ENCODE measurements around the gene HS3ST4. TPM values are rescaled to one million over a fixed set of nuclear protein-coding genes. Genes with fewer than 3 reads are reported as not detected.

The HS3ST4 gene
- total RNA-seq, 6 donors from 2014 or later = 0.13 to 0.44 (median 0.17) TPM; not detected in 3

- H3K4me1 ChIP-seq = peaks cover 0 to 5% (median 1%) of the 10 kb centered on the region in 4 donors
- no peak overlapping the region for H3K4me3 ChIP-seq
- ATAC-seq (ENCODE audit: low FRiP score in 2 of 2) (peak; percentile 57 to 64), DNase-seq (no peak)
- TF ChIP-seq POLR2AphosphoS5 (IDR thresholded peaks at IDR 0.05) (no peak), EP300 (IDR thresholded peaks at IDR 0.05) (no peak), CTCF (IDR thresholded peaks at IDR 0.05) (peak in 5 of 6 experiments; percentile 55 to 66 (median 60))
- no peaks in the 10 kb centered on the region for H3K27me3 ChIP-seq
- no peak overlapping the region for H3K27ac ChIP-seq
- 5 to 8% methylated on average over 6 of the region's 6 CpGs for WGBS, 2 donors
- no peaks in the 10 kb centered on the region for H3K9me3 ChIP-seq
- H3K36me3 ChIP-seq = no peaks in the 10 kb centered on the region
Measured at GRCh38 chr16:25838724-25839186, 147.0 kb downstream of the HS3ST4 start.

GRCh38 chr16:25841761-25842160 lies 150.0 kb downstream of the HS3ST4 start:
- H3K4me3 ChIP-seq = no peak overlapping the region
- no peak overlapping the region for H3K27ac ChIP-seq
- 70% methylated on average over 3 of the region's 3 CpGs for WGBS, 2 donors
- H3K36me3 ChIP-seq = no peaks in the 10 kb centered on the region
- DNase-seq (no peak), ATAC-seq (ENCODE audit: low FRiP score in 2 of 2) (no peak)
- TF ChIP-seq POLR2AphosphoS5 (IDR thresholded peaks at IDR 0.05) = no peak
- TF ChIP-seq CTCF (IDR thresholded peaks at IDR 0.05) = no peak
- TF ChIP-seq POLR2A (IDR thresholded peaks at IDR 0.05) = no peak
- no peak for TF ChIP-seq EP300 (IDR thresholded peaks at IDR 0.05)
- H3K9me3 ChIP-seq = no peaks in the 10 kb centered on the region
- H3K4me1 ChIP-seq = peaks cover 0 to 5% (median 1%) of the 10 kb centered on the region in 4 donors
- H3K27me3 ChIP-seq = no peaks in the 10 kb centered on the region

GRCh38 chr16:25845901-25846300 lies 154.1 kb downstream of the HS3ST4 start:
- 39 to 61% methylated on average over 3 of the region's 3 CpGs for WGBS, 2 donors

GRCh38 chr16:25854141-25854540 lies 162.4 kb downstream of the HS3ST4 start:
- no peak for TF ChIP-seq CTCF (IDR thresholded peaks at IDR 0.05)
- no peak for TF ChIP-seq POLR2A (IDR thresholded peaks at IDR 0.05)
- no peak for TF ChIP-seq POLR2AphosphoS5 (IDR thresholded peaks at IDR 0.05)
- TF ChIP-seq EP300 (IDR thresholded peaks at IDR 0.05) = no peak
- Histone ChIP-seq H3K27me3 (no peaks in the 10 kb centered on the region), H3K4me1 (no peaks in the 10 kb centered on the region), H3K36me3 (no peaks in the 10 kb centered on the region), H3K9me3 (peaks cover 0 to 5% (median 0%) of the 10 kb centered on the region in 4 donors), H3K27ac (no peak overlapping the region), H3K4me3 (no peak overlapping the region)
- 11 to 23% methylated on average over 5 to 6 of the region's 6 CpGs for whole genome bisulfite sequencing, 2 donors
- no peak for ATAC-seq (ENCODE audit: low FRiP score in 2 of 2)
- no peak for DNase-seq

More at GRCh38 chr16:25845901-25846300, 154.1 kb downstream of the HS3ST4 start:
- Histone ChIP-seq H3K36me3 (no peaks in the 10 kb centered on the region), H3K27me3 (no peaks in the 10 kb centered on the region), H3K27ac (no peak overlapping the region), H3K4me3 (no peak overlapping the region), H3K4me1 (no peaks in the 10 kb centered on the region), H3K9me3 (no peaks in the 10 kb centered on the region)
- ATAC-seq (ENCODE audit: low FRiP score in 2 of 2) = no peak
- no peak for DNase-seq
- TF ChIP-seq POLR2A (IDR thresholded peaks at IDR 0.05) (no peak), POLR2AphosphoS5 (IDR thresholded peaks at IDR 0.05) (no peak), EP300 (IDR thresholded peaks at IDR 0.05) (no peak), CTCF (IDR thresholded peaks at IDR 0.05) (no peak)

GRCh38 chr16:25855063-25855462 lies 163.3 kb downstream of the HS3ST4 start:
- 0 to 5% methylated on average over 1 of the region's 1 CpG for WGBS, 2 donors

More at GRCh38 chr16:25855063-25855462, 163.3 kb downstream of the HS3ST4 start:
- no peak for DNase-seq
- Histone ChIP-seq H3K4me1 (no peaks in the 10 kb centered on the region), H3K9me3 (peaks cover 0 to 5% (median 0%) of the 10 kb centered on the region in 4 donors), H3K4me3 (no peak overlapping the region), H3K27ac (no peak overlapping the region), H3K27me3 (no peaks in the 10 kb centered on the region), H3K36me3 (no peaks in the 10 kb centered on the region)
- TF ChIP-seq EP300 (IDR thresholded peaks at IDR 0.05) (no peak), CTCF (IDR thresholded peaks at IDR 0.05) (no peak), POLR2AphosphoS5 (IDR thresholded peaks at IDR 0.05) (no peak), POLR2A (IDR thresholded peaks at IDR 0.05) (no peak)
- no peak for ATAC-seq (ENCODE audit: low FRiP score in 2 of 2)
